Neural cell (in vitro differentiated cells): ENCODE data around the gene FGD6.

Experiments used
- CTCF ChIP-seq: fragments of 450-650 bp; IDR thresholded peaks from 2 replicates; pipeline ENCODE4 v1.5.1; 2014; ENCODE audit warnings: antibody characterized with exemption, mild to moderate bottlenecking, moderate library complexity; ENCODE audit not compliant: poor library complexity, severe bottlenecking
- EP300 ChIP-seq: fragments of 450-650 bp; conservative IDR thresholded peaks from 2 replicates; pipeline ENCODE4 v1.6.1; 2014; ENCODE audit warnings: antibody characterized with exemption, mild to moderate bottlenecking, moderate library complexity; ENCODE audit not compliant: poor library complexity, severe bottlenecking
- EZH2 ChIP-seq: fragments of 200-600, 300-800 bp; shearing (Covaris generic), sonication (generic); IDR thresholded peaks from 2 replicates; pipeline ENCODE4 v1.6.1; 2014; ENCODE audit warnings: antibody characterized with exemption, low read length, borderline replicate concordance, mild to moderate bottlenecking; ENCODE audit not compliant: insufficient read depth, poor library complexity, severe bottlenecking
- MXI1 ChIP-seq: fragments of 450-650 bp; conservative IDR thresholded peaks from 2 replicates; pipeline ENCODE4 v1.6.1; 2014; ENCODE audit warnings: antibody characterized with exemption, mild to moderate bottlenecking; ENCODE audit not compliant: poor library complexity, severe bottlenecking
- POLR2AphosphoS5 ChIP-seq: IDR thresholded peaks from 2 replicates; pipeline ENCODE4 v1.6.1; 2012
- RAD21 ChIP-seq: fragments of 450-650 bp; conservative IDR thresholded peaks from 2 replicates; pipeline ENCODE4 v1.6.1; 2014; ENCODE audit warnings: antibody characterized with exemption, mild to moderate bottlenecking, moderate library complexity
- TAF1 ChIP-seq: IDR thresholded peaks from 2 replicates; pipeline ENCODE4 v1.6.1; 2012; ENCODE audit warnings: low read depth

GRCh38 chr12:95241761-95242506 is 24.7 kb upstream of the FGD6 start:
- TF ChIP-seq CTCF (no peak), EZH2 (no peak), EP300 (no peak), POLR2AphosphoS5 (no peak), RAD21 (no peak), MXI1 (no peak), TAF1 (no peak)
